Right lobe of liver (tissue), 6 donors: ENCODE measurements around the gene SPINK1. TPM values are rescaled to one million over a fixed set of nuclear protein-coding genes. Genes with fewer than 3 reads are reported as not detected.

ENCODE experiments used
- ATAC-seq, 4 donors: fragments of 200-7000 bp; cut with Tn5 transposase; one replicate each; pipeline ENCODE4 v1.9.1; 2020; ENCODE audit warnings: mild to moderate bottlenecking in 4 of 4, moderate library complexity in 4 of 4
- DNase-seq, 3 donors: peaks; one replicate each; pipeline ENCODE4 v3.0.0-alpha.2; 2020
- H3K27ac ChIP-seq, 3 donors: fragments of 200-600 bp; one replicate each; pipeline ENCODE4 v1.8.0; 2022
- H3K27me3 ChIP-seq, 2 donors: fragments of 200-600 bp; one replicate each; pipeline ENCODE4 v1.8.0; 2022
- H3K36me3 ChIP-seq, 4 donors: fragments of 200-600 bp; sonication (generic) in 1 of 4; one replicate each; pipeline versions ENCODE4 v1.5.1 to v1.8.0; 2017 to 2022; ENCODE audit warnings: control low read depth in 1 of 4
- H3K4me1 ChIP-seq, 4 donors: fragments of 200-600 bp; sonication (generic) in 1 of 4; one replicate each; pipeline versions ENCODE4 v1.5.1 to v1.8.0; 2017 to 2022; ENCODE audit warnings: control low read depth in 1 of 4
- H3K4me3 ChIP-seq, 3 donors: fragments of 200-600 bp; one replicate each; pipeline ENCODE4 v1.8.0; 2022
- H3K9me3 ChIP-seq, 4 donors: fragments of 200-600 bp; sonication (generic) in 1 of 4; one replicate each; pipeline versions ENCODE4 v1.5.1 to v1.8.0; 2017 to 2022; ENCODE audit warnings: control low read depth in 1 of 4
- POLR2A ChIP-seq: fragments of 450-650 bp; IDR thresholded peaks from one replicate; pipeline ENCODE4 v1.6.1; 2017; ENCODE audit warnings: antibody characterized with exemption, mild to moderate bottlenecking
- WGBS: methylation state at CpG from one replicate; pipeline ENCODE4 v1.1.6; 2018; ENCODE audit warnings: low coverage, low lambda C conversion rate; ENCODE audit not compliant: insufficient coverage; ENCODE audit errors: missing lambda C conversion rate; 5-methylcytosine and 5-hydroxymethylcytosine counted together
- intact Hi-C, 2 donors: fragments of 100-400 bp; cut with DNase I; formaldehyde crosslinking; loops; one replicate each; pipeline versions ENCODE4 v1.11.2 to v1.14.1; 2022
- total RNA-seq, 6 experiments: library from RNA; depleted of rRNA in 2 of 6; stranded (reverse); fragments of >200 nt in 2 of 6; fragmentation: NEBNext Ultra II Directional in 3 of 6; extraction: Animal tissue kit (Norgen Biotek cat#: 25700) in 3 of 6; gene quantifications; one replicate each; pipeline versions ENCODE4 v1.1.0 to v1.2.4, GENCODE V29; 2016 to 2023
- TF ChIP-seq, protein P1 (sequence below), 4 donors: fragments of 200-600 bp in 3 of 4; fragments of 450-650 bp in 1 of 4; IDR thresholded peaks; one replicate each; pipeline versions ENCODE4 v1.5.1 to v1.8.0; 2016 to 2022; ENCODE audit warnings: antibody characterized with exemption in 4 of 4, mild to moderate bottlenecking in 2 of 4
- donor health status: DM: no; HTN: yes; CAD: no.
- donor health status: DM: no; HTN: no; CAD: no.
- donor health status: DM: no; HTN: no; CAD: no.
- donor health status: DM: no; HTN: yes; CAD: no.
- donor health status: DM: no; HTN: yes; CAD: no.

SPINK1 gene
- total RNA-seq, 6 experiments from 2014 or later: 11.9 to 823 (median 161) TPM

DNA sequence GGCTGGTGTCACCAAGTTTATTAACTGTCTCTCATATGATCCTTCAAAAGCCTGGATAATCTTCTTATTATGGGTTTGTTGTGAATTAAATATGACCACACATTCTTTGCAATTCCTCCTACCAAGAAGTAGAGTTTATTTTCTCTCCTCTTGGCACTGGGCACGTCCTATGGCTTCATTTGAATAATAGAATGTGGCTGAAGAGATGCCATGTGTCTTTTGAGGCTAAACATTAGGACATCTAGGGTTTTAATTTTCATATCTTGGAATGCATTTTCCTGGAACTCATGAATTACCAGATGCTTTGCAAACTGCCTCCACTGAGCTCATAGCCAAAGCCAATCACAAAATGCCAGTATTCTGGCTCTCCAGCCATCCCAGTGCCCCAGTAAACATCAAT lies 27.1 kb upstream of the SPINK1 start:
- no peak for ATAC-seq
- peaks cover 0 to 5% (median 0%) of the 10 kb centered on the region in 4 donors for H3K4me1 ChIP-seq
- no peaks in the 10 kb centered on the region for H3K36me3 ChIP-seq
- WGBS: 45% methylated on average over 1 of the region's 1 CpG
- TF ChIP-seq, protein P1, sequence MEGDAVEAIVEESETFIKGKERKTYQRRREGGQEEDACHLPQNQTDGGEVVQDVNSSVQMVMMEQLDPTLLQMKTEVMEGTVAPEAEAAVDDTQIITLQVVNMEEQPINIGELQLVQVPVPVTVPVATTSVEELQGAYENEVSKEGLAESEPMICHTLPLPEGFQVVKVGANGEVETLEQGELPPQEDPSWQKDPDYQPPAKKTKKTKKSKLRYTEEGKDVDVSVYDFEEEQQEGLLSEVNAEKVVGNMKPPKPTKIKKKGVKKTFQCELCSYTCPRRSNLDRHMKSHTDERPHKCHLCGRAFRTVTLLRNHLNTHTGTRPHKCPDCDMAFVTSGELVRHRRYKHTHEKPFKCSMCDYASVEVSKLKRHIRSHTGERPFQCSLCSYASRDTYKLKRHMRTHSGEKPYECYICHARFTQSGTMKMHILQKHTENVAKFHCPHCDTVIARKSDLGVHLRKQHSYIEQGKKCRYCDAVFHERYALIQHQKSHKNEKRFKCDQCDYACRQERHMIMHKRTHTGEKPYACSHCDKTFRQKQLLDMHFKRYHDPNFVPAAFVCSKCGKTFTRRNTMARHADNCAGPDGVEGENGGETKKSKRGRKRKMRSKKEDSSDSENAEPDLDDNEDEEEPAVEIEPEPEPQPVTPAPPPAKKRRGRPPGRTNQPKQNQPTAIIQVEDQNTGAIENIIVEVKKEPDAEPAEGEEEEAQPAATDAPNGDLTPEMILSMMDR (IDR thresholded peaks at IDR 0.05): no peak
- TF ChIP-seq POLR2A: no peak
- no peak overlapping the region for H3K4me3 ChIP-seq
- intact Hi-C loops: no loop called here
- no peak overlapping the region for H3K27ac ChIP-seq
- no peaks in the 10 kb centered on the region for H3K27me3 ChIP-seq
- H3K9me3 ChIP-seq: no peaks in the 10 kb centered on the region
- DNase-seq: no peak

DNA sequence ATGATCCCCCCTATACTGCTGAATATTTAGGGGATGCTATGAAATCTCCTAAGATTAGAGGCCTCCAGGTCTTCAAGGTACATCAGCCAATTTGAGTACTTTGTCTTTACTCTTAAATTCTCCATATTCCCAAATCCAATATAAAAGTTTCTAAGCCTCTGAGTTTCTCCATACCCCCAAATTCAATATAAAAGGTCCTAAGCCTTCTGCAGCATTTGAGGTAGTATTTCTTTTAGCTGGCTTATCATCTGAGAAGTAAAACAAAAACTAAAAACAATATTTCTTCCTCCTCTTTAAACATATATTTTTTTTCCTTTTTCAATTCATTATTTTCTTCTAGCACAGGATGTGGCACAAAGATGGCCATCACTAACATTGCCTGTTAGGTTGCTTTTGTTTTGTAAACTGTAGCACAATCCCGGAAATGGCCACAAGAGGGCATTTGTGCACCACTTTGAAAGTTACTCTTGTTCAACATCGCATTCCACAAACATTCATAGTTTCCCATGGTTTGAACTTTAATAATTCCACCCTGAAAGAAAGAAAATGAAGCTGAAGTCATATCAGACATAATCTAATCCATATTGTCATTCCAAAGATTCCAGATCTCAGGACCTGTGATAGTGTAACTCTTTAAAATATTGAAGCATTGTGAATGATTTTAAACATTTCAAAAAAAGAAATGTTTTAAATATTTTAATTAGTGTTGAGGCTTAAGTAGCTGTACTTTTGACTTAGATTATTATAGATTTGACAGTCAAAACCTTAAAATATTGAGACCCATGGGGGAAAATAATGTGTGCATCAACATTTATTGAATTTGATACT lies 26.0 kb upstream of the SPINK1 start:
- DNase-seq (peak in 2 of 3 donors; percentile 33 to 52), ATAC-seq (peak; percentile 81 to 86 (median 84))
- no peaks in the 10 kb centered on the region for H3K27me3 ChIP-seq
- no peaks in the 10 kb centered on the region for H3K9me3 ChIP-seq
- H3K4me3 ChIP-seq: no peak overlapping the region
- no peaks in the 10 kb centered on the region for H3K36me3 ChIP-seq
- intact Hi-C loops: no loop called here
- TF ChIP-seq, protein P1 (IDR thresholded peaks at IDR 0.05): peak; percentile 77 to 81 (median 79)
- TF ChIP-seq POLR2A: no peak
- no peak overlapping the region for H3K27ac ChIP-seq
- H3K4me1 ChIP-seq: peaks cover 0 to 5% (median 0%) of the 10 kb centered on the region in 4 donors
- WGBS: 0% methylated on average over 2 of the region's 2 CpGs

DNA sequence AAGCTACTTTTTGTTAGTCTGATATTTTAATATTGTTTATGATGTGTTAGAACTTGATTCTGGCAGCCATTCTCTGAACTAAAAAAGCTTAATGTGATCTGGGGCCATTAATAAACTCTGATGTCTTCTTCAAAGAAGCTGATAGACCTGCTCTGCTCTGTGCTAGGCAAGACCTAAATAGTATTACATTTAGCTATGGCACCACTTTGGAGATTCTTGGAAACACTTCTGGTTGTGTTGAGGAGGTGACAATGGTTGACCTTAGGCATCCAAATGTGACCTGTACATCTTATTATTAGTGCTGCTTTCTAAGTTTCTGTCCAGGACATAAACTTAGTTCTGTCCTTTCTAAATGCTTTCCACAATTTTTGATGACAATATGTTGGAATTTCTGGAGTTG lies 25.3 kb upstream of the SPINK1 start:
- H3K36me3 ChIP-seq: no peaks in the 10 kb centered on the region
- H3K4me3 ChIP-seq: no peak overlapping the region
- DNase-seq (no peak), ATAC-seq (no peak)
- no peak for TF ChIP-seq POLR2A
- TF ChIP-seq, protein P1 (IDR thresholded peaks at IDR 0.05): no peak
- intact Hi-C loops: no loop called here
- peaks cover 0 to 5% (median 0%) of the 10 kb centered on the region in 4 donors for H3K4me1 ChIP-seq
- no peak overlapping the region for H3K27ac ChIP-seq
- no peaks in the 10 kb centered on the region for H3K27me3 ChIP-seq
- no peaks in the 10 kb centered on the region for H3K9me3 ChIP-seq

DNA sequence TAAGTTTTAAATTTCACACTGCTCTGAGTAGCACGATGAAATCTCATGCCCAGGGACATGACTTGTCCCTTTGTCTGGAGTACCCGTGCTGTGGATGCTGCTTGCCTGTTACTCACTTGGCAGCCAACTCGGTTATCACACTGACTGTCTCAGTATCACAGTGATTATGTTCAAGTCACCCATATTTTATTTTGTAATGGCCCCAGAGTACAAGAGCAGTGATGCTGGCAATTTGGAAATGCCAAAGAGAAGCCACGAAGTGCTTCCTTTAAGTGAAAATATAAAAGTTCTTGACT lies 24.3 kb upstream of the SPINK1 start:
- TF ChIP-seq, protein P1 (IDR thresholded peaks at IDR 0.05): no peak
- no peak for TF ChIP-seq POLR2A
- DNase-seq (no peak), ATAC-seq (no peak)
- Histone ChIP-seq H3K27ac (no peak overlapping the region), H3K36me3 (no peaks in the 10 kb centered on the region), H3K27me3 (no peaks in the 10 kb centered on the region), H3K9me3 (no peaks in the 10 kb centered on the region), H3K4me1 (peaks cover 0 to 5% (median 0%) of the 10 kb centered on the region in 4 donors), H3K4me3 (no peak overlapping the region)
- intact Hi-C loops: no loop called here
- WGBS: 41% methylated on average over 4 of the region's 4 CpGs
